A549 treated with Mapracorat at 1 μM for 4 hours (cell line): ENCODE results near the gene MCHR2. TPM values are rescaled to one million over a fixed set of nuclear protein-coding genes. Genes with fewer than 3 reads are reported as not detected.

ENCODE experiments used
- total RNA-seq: library from RNA; stranded (reverse); fragments of 200-300 nt; extraction: Qiagen RNA extraction; gene quantifications from 5 replicates; pipeline ENCODE4 v1.2.3, GENCODE V29; 2022

Gene MCHR2, protein sequence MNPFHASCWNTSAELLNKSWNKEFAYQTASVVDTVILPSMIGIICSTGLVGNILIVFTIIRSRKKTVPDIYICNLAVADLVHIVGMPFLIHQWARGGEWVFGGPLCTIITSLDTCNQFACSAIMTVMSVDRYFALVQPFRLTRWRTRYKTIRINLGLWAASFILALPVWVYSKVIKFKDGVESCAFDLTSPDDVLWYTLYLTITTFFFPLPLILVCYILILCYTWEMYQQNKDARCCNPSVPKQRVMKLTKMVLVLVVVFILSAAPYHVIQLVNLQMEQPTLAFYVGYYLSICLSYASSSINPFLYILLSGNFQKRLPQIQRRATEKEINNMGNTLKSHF
- not detected in 5 replicates for total RNA-seq

DNA sequence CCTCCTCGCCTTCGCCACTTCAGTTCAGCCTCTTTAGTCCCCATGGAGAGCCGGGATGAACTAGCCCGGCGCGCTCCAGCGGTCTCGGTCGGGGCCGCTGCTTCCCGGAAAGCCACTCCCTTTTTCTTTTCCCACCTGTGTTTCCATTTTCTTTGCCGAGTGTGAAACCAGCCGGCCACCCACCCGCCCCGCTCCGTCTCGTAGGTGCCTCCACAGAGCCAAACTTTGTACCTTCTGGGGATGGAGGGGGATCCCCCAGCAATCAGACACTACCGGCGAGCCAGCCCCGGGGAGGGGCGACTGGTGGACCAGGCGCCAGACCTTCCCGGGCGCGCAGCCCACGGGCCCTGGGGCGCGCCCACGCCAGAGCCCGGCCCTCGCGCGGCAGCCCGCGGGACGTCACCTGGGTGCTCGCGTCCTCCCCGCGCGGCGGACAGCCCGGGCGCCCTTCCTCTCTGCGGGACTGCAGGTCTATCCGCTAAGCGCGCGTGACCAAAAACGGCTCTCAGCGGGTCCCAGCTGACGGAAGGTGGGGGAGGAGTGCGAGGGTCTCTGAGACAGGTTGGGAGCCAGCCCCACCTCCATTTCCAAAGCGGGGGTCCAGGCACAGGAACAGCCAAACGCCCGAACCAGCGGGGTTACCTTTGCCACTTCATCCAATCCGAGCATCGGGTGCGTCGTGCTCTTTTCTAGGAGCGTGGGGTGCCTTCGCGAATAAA is at the start of gene MCHR2:
Gene MCHR2, minus strand, starts transcription at position 691 of the 719 bp plus-strand sequence. CDS start 38,076 bp downstream, outside the sequence.

